Superior temporal gyrus (tissue), 1 donor: ENCODE results near the gene KRTAP1-4.
A peak's percentile ranks its signal among the peaks of the same experiment; 100 is the strongest.
"Not testable (repeated sequence)": the region's sequence is repeated elsewhere in the genome, so short reads cannot be mapped to it uniquely, and the experiment has no call there.

Source experiments
- DNase-seq: peaks from one replicate; pipeline ENCODE4 v3.0.0-alpha.2; 2016; ENCODE audit errors: extremely low spot score

The KRTAP1-4 gene

DNA sequence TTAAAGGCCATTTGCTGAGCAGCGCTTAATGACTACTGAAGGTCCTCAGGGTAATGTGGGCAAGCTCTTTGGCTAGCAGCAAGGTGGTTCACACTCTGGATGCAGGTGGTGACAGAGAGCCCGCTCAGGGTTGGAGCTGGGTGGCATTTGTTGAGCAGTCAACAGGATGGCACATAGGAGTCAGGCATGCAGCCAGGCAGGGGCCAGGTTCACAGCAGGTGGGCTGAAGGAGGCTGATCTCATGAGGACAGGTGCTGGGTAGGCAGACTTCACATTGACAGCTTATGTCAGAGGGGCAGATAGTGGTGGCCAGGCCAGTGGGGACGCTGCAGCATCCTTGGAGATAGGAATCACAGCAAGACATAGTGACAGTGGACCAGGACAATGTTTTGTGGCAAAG lies 25.6 kb downstream of the KRTAP1-4 start:
- DNase-seq = no peak

DNA sequence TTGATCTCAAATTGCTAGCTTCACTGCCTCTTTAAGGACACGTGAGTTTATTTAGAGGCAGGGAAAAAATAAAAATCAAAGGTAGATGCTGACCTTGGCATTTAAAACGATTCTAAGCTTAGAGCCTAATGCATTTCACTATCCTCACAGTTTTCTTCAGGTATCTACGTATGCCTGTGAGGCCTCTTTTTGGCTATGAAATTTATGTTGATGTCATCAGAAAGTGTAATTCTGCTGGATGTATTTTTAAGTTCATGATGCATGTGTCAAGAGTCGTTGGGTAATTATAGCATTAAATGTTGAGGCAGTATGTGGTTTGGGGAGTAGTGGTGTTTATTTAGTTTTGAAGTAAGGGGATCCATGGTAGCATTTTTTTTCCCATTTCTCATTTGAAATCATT lies 26.1 kb downstream of the KRTAP1-4 start:
- DNase-seq = no peak

- DNase-seq = no peak
Measured at GRCh38 chr17:41002814-41003213, 27.2 kb downstream of the KRTAP1-4 start.

GRCh38 chr17:41001795-41002194 lies 28.2 kb downstream of the KRTAP1-4 start:
- no peak for DNase-seq

DNA sequence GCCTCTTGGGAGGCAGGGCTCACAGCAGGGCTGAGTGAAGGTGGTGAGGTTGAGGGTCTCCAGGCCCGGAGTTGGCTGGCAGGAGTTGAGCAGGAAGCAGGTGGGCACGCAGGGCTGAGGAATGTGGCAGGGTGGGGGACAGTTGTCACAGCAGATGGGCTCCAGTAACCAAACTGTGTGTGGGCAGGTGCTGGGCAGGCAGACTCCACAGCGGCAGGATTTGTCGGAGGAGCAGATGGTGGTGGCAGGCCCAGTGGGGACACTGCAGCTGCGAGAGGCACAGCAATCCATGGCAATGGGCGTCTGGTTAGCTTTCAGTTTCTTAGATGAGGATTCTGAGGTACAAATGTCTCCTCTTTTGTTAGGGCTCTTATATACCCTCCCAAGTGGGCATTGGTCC lies 30.4 kb downstream of the KRTAP1-4 start, which contains the start of gene KRTAP3-2:
KRTAP3-2 (minus strand) TSS at position 344 of the 400 bp plus-strand sequence; CDS start at position 291, 53 bp downstream.
- not testable (repeated sequence) for DNase-seq

GRCh38 chr17:40997361-40997760 lies 32.6 kb downstream of the KRTAP1-4 start:
- DNase-seq = no peak

- no peak for DNase-seq
Measured at GRCh38 chr17:40996829-40997228, 33.2 kb downstream of the KRTAP1-4 start.

DNA sequence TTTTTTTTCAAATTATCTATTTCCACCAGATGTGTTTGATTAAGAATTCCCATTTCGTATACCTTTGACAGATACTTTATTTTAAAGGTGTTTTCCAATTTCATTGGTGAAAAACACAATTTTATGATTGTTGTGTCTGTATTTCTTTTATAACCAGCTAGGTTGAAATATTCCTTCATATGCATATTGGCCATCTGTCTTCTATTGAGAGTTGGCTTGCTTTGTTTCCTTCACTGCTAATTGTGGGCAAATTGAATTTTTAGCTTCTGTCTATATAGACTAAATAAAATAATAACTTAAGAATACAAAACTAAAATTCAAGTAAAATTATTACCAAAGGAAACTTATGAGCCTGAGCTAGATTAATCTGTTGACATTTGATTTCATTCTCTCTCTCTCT lies 34.9 kb downstream of the KRTAP1-4 start:
- DNase-seq = no peak

DNA sequence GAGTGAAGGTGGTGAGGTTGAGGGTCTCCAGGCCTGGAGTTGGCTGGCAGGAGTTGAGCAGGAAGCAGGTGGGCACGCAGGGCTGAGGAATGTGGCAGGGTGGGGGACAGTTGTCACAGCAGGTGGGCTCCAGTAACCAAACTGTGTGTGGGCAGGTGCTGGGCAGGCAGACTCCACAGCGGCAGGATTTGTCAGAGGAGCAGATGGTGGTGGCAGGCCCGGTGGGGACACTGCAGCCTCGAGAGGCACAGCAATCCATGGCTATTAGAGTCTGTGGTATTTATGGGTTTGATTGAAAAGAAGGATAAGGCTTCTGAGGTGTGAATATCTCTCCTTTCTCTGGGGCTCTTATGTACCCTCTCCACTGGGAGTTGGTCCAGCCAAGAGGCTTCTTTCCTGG lies 36.2 kb downstream of the KRTAP1-4 start, which contains the start of gene KRTAP3-3:
KRTAP3-3 (minus strand) TSS at position 326 of the 400 bp plus-strand sequence; CDS start at position 259, 67 bp downstream.
- no peak for DNase-seq

DNA sequence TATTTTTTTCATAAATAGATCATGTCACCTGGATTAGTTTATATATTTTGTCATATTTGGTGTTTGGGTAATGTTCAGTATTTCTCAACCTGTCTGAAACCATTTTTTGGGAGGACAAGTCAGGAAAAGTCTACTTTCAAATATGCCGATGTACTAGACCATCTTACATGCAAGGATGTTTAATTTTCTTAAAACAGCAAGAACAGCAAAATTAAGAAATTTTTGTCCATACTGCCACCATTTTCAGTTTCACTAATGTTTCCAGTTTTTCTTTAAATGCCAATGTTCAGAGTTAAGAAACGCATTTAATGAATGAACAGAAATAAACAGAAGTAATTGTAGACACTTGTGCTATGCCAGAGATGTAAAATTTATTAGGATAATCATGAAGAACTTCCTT lies 36.9 kb downstream of the KRTAP1-4 start:
- no peak for DNase-seq

- DNase-seq = no peak
Measured at GRCh38 chr17:40992666-40993065, 37.3 kb downstream of the KRTAP1-4 start.

- no peak for DNase-seq
Measured at GRCh38 chr17:40986920-40987319, 43.1 kb downstream of the KRTAP1-4 start.

- DNase-seq = no peak
Measured at GRCh38 chr17:40984226-40984625, 45.8 kb downstream of the KRTAP1-4 start, which contains the start of gene KRT40. Gene KRT40, minus strand, starts transcription at chr17:40984326. Its CDS starts 53 bp downstream, at chr17:40984273.

- DNase-seq = no peak
Measured at GRCh38 chr17:40981115-40981514, 48.9 kb downstream of the KRTAP1-4 start.

DNA sequence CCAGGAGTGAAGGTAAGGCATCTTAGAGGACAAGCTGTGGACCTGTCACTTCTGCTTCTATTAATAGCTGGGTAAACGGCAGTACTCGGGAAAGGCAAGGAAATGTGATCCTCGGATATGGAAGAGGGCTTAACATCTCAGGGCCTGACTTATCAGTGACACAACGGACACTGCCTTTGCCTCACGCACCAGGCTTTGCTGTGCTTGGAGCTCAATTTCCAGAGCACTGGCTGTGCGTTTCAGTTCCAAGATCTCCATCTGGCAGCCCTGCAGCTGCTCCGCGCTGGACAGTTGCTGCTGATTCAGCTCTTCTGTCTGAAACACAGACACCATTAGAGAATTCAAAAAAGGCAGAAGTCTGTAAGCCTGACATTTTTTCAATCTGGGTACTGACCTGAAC lies 49.4 kb downstream of the KRTAP1-4 start:
- DNase-seq = peak; percentile 68

DNA sequence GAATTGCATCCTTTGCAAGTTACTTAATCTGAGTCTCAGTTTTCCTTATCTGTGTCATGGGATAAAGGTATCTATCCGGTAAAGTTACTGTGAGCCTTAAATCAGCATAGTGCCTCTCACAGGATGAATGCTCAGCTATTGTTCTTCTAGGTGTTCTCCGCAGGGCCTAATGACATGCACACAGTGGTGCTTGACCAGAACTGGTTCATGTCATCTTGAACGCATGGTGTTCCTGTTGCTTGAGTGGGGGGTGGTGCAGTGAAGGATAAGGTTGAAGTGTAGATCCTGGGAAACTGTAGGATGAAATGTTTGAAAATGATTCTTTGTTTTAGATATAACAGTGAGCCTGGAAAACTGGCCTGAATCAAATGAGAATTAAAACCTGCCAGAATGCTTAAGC lies 49.9 kb downstream of the KRTAP1-4 start:
- DNase-seq = no peak
